Stimulated activated CD8-positive, alpha-beta memory T cell treated with anti-CD3 and anti-CD28 coated beads, Interleukin-7, amount 100 ng/mL, for 24 hours (primary cell): ENCODE measurements around the gene PLPPR1.

Source experiments
- DNase-seq: peaks from one replicate; pipeline ENCODE4 v3.0.0-alpha.2; 2020; ENCODE audit warnings: low read depth

PLPPR1 gene

DNA sequence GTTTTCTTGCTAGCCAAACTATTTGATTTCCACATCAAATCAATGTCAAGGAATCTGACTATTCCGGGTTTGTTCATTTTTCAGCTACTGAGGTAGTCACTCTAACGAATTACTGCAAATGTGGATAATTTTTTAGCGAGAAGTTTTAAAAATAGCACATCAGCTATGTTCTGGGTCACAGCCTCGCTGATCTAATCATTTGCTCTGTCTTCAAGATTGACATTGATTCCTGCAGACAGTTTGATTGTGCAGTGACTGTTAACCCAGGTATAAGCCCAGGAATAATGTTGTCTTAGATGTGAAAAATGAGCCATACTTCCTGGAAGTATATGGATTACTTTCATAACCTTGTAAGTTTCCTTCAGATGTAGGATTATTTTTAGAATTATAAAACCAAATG lies 181.1 kb downstream of the PLPPR1 start:
- DNase-seq: no peak

DNA sequence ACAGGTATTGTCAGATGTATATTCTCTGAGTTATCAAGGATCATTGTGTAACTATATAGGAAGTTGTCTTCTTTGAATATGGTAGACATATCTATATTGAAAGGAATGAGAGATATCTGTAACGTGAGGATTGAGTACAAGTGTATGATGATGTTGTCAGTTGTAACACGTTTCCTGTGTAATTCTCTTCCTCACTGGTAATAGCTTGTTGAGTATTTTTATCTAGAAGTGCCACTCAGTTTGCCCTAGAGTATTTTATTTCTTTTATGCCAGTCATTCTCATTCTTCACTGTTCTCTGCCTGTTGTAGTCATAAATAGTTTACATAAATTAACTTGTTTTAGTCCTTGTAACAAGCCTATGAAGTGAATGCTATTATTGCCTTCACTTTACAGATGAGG lies 184.1 kb downstream of the PLPPR1 start:
- no peak for DNase-seq

DNA sequence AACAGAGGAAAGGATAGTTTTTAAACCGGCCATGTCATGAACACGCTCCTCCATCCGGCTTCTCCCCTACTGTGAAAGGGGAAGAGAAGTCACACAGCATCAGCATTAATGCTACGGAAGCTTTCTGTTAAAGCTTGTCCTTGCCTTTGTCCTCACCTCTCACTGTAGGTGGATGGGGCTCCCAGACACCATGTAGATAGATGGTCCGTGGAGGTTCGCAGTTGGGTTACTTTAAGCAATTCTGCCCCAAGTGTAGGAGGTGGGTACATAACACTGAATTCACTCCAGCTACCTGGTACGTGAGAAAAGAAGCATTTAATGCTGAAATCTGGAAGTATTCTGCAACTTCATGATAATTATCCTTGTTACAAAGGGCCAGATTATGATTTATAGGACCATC lies 190.5 kb downstream of the PLPPR1 start:
- DNase-seq: no peak

DNA sequence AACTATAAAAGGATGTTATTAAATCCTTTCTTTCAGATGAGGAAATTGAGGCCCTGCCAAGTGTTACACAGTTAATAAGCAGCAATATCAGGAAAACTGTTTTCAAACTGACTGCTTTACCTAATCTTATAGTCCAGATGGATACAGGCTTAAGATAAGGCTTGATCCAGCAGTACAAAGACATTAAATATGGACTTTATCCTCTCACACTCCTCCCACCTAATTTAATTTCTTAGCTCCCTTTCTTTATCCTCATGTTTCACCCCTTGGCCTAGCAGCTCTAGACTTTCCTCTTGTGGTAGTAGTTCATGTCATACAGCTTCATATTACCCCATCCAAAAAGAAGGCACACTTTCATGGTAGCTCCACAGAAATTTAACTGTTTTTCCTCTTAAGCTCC lies 191.8 kb downstream of the PLPPR1 start:
- DNase-seq: no peak

DNA sequence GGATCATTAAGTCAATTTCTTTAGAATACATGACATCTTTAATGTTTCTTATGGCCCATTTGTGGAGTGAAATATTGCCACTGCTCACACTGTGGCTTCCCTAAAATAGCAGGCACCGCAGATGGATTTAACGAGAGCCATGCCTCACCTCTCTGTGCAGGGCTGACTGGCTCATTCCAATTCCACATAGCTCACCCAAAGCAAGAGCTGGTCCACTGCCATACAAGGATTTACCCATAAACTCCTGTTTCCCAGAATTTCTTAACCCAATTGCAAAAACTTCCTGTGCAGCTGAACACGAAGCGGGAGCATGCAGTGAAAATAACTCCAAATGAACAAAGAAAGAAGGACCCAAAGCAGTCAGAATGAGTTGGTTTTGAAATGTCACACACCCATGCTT lies 196.7 kb downstream of the PLPPR1 start:
- no peak for DNase-seq

DNA sequence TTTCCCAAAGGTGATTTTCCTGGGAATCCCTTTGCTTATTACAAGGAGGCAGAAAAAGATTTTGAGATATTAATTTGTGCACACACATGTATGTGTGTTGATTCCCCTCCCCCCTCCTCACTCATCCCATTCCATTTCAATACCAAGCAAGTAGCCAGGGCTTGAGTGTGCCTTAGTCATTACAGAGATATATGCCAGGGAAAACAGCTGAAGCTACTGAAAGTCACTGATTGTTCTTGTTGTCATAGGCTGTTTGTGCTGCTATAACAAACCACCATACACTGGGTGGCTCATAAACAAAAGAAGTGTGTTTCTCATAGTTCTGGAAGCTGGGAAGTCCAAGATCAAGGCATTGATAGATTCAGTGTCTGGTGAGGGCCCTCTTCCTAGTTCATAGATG lies 197.6 kb downstream of the PLPPR1 start:
- DNase-seq: no peak

DNA sequence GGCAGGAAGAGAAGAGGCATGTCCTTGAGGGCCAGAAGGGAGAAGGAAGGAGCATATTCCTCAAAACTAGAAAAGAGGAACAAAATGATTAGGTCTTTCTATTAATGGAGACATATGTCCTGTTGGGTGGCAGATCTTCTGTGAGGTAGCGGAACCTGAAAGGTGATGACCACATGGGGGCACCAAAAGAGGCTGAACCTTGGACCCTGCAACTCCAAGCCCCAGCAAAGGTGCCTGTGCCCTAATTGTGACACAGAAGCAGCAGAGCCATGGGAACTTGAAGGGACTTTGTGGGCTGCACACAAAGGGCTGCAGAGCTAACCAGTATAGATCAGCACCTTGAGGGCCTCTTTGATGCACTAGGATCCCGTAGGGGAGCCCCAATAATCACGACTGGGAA lies 198.3 kb downstream of the PLPPR1 start:
- no peak for DNase-seq

DNA sequence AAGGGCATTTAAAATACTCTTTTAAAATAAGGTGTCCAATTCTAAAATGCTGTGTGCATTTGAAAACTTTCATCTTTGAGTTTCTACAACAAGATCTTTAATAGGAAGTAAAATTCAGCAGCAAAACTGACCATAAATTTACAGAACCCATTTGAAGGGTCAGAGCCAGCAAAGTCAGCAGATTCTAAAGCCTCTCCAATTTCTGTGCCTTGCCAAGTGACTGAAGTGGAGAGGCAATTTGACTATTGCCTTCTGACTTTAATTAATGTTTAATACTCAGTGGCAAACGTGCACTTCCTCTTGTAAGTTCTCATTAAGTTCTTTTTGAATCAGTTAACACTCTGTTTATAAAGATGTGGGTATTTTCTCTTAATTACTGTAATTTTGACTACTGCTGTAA lies 201.1 kb downstream of the PLPPR1 start:
- no peak for DNase-seq

DNA sequence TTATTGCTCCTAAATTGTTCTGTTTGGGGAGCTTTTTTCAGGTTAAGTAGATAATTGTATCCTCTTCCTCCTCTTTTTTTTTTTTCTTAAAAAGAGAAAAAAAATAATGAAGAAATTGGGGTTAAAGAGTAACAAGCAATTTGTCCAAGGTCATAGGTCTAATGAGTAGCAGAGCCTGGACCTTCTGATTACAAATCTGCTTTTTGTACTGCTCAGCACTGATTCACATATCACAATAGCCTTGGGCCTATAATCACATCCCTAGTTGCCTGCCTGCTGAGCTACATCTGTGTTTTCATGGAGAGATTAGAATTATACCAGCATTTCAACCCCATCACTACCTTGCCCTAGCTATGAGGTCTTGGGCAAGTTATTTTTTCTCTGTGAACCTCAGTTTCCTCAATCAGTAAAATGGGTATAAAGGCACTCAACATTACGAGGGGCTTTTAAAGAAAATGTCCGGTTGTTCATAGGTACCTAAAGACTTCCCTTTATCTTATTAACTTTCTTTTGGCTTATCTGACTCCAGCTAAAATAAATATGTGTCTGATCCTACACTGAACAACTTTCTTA lies 204.0 kb downstream of the PLPPR1 start:
- DNase-seq: no peak

DNA sequence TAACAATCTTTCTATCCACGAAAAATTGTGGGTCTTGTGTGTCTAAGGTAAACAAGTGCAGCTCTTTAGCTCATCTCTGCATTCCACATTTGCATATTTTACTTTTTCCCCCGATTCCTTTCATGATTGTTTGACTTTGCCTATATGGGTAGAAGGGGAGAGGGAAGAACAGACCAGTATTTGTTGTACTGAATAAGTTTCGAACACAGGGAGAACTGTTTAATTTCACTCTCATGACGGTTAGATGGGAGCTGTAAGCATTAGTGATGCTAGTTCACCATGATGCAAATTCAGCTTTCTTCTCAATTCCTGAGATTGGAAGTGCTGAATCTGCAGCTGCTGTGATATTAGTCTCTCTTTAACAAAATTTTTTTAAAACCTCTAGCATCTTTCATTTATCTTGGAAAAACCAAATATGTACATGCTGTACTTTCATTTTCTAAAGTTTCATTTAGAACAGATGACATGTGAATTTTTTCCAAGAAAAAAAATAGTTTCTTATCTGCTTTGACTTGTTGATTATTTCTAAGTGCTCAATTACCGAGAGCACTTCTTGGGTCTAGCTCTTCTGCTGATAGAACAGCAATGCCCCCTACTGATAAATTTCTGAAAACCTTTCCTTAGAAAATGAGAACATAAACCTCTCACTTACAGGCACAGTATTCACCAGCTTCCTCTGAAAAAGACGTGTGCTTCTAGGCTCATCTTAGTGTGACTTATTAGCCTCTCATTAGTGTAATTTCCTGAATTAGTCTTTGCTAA lies 206.8 kb downstream of the PLPPR1 start:
- no peak for DNase-seq

DNA sequence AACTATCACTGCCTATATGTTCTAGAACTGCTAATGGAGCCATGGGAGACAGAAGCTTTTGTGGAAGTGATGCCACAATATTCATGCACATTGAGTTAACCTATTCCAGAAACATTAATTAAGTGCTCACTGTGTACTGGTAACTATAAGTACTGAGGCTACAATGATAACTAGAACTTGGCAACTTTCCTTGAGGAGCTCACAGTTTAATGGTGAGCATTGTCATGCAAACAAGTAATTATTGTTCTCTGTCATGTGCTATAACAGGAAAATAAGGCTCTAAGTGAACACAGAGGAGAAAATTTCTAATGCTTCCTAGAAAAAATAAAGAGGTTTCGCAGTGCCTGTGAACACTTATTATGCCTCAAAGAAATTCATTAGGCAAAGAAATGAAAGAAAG lies 214.1 kb downstream of the PLPPR1 start:
- DNase-seq: no peak

DNA sequence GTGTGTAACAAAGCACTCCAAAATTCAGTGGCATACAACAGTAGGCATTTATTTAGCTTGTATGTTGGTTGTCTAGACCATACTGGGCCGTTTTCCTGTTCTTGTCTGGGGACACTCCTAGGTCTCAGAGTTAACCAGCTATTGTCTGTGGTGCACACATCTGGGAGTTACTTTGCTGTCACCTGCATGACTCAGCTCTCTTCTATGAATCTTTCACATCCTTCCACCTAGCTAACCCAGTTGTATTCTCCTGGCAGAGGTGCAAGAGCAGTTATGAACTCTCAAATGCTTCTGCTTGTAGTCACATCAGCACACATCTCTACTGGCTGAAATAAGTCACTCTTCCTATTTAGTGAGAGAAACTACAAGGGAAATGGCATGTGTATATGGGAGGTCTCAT lies 218.2 kb downstream of the PLPPR1 start:
- DNase-seq: no peak

DNA sequence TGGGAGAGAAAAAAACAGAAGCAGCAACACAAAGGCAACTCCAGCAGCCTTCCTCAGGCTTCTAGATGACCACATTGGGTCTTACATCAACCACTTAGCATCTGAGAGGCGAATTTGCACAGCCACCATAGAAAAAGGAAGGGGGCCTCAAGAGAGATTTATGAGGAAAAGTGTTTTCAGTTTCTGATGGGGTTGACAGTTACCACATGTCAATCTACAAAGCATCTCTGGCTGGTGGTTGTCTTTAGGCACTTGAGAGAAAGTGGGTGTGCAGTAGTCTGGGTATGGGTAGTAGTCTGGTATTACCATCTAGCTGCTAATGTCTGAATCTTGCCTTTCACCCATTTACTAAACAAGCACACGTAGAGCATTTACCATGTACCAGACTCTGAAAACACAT lies 218.8 kb downstream of the PLPPR1 start:
- DNase-seq: no peak

DNA sequence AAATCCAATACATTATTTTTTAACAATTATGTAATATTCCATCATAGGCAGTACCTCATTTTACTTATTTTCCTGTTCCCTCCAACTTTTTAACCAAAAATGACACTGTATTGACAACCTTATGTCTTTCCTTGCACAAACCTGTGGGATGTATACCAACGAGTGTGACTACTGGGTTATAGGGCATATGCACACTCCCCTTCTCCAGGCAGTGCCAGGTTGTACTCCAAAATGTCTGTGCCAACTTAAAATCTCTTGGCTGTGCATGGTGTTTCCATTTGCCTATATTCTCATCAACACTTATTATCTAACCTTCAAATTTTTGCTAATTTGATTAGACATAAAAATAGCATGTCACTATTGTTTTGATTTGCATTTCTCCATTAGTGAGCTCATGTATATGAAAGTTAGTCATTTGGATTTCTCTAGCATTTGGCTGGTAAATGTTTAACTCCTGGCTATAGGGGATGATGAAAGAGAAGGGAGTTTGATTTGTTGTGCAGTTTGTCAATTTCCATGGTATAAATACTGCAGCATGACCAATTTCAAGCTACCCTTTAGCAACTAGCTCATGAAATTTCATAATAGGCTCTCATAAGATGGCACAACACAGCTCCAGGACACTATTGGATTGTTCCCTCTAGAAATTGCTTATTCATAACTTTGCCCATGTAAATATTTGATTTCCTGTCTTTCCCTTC lies 226.4 kb downstream of the PLPPR1 start:
- DNase-seq: no peak

DNA sequence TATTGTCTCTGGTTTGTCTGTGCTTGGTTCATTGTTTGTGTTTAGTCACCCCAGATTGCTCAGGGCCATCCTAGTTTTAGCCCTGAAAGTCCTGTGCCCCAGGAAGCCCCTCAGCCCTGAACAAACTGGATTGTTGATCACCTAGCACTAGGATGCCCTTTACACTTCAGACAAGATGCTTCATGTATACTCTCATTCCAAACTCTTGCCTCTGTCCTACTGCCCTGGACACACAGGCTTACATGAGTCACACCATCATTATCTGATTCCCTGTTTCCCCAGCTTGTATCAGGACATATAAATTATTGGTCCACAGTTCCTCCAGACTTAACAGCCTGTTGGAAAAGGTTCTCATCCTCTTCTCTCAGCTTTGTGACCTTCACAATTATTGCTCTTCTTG lies 236.2 kb downstream of the PLPPR1 start:
- DNase-seq: no peak

DNA sequence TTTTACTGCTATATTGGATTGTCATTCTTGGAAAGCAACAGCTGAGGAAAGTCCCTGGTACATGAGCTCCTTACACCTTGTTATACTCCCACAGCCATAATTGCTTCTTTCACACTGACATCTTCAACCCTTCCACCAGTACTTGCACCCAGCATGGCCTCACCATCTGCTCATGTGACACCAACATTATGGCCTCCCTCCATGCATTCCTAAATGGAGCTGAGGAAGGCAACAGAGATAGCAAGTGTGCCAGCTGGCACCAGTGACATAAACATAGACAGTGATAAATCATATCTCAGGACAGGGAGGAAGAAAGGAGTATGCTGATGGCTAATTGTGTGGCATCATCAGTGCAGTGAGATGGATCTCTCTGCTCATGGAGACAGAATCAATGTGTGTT lies 236.7 kb downstream of the PLPPR1 start:
- DNase-seq: no peak

DNA sequence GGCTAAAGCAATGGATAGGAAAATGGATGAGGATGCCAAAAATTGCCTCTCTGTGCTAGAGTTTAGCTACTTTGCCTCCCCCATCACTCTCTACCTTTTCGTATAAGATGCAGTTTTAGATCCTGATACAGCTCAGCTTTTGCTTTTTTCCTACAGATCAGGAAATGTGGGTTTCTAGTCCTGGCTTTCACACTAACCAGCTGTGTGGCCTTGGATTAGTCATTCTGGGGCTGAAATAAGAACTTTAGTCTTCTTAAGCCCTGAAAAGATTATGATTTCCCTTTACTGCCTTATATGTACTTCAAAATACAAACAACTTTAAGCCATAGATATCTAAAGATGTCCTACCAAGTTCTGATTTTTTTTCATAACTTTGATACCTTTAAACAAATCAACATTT lies 239.9 kb downstream of the PLPPR1 start:
- DNase-seq: no peak

DNA sequence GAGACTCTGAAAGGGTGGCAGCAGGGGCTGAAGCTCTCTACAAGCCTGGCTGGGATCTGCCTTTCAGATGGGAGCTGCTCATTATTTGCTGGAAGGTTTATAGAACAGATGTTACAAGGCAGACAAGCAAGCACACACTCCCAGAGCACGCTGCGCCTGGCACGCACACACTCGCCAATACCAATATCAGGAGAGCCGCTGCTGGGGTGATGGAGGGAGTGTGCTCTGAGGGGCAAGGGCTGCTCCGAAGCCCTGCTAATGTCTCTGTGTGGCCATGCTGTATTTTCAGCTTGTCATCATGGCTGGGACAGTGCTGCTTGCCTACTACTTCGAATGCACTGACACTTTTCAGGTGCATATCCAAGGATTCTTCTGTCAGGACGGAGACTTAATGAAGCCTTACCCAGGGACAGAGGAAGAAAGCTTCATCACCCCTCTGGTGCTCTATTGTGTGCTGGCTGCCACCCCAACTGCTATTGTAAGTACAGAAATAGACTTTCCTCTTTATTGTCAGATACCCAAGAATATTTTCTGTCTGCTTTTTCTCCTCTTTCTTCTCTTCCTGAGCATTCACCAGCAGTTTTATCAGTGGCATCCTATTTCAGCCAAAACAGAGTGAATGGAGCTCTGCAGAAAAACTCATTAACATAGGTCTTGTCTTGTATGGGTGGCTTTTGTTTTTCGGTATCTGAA lies 241.2 kb downstream of the PLPPR1 start:
- no peak for DNase-seq

DNA sequence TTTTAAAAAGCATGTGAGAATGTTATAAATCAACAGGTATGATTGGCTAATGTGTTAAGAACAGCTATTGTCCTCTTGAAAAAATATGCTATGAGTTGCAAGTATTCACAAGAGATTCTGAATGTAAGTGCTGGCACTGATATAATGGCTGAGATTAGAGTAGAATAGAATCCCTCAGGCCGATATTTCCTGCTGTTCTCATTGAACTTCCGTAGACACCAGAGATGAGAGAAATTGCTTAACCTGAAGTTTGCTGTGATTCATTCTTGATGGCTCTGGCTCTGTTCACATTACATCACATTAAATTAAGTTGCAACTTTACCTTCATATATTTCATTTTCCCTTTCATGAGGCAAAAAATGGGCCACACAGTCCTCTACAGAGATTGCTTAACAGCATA lies 241.8 kb downstream of the PLPPR1 start:
- DNase-seq: no peak

DNA sequence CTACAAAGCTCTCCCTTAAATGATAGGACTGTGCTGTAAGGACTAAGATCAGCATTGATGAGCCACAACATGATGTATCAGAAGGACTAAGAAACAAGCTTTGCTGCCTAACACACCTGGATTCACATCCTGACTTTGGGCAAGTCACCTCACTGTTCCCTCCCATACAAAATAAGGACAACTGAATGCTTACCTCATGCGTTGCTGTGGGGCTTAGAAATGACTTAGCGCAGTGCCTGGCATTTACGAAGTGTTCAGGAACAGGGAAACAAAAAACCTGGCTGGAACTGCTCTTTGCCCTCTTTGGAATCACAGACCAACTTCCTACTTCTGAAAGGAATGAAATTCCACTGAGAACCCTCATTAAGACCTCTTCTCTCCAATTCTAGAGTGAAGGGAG lies 242.6 kb downstream of the PLPPR1 start:
- no peak for DNase-seq

DNA sequence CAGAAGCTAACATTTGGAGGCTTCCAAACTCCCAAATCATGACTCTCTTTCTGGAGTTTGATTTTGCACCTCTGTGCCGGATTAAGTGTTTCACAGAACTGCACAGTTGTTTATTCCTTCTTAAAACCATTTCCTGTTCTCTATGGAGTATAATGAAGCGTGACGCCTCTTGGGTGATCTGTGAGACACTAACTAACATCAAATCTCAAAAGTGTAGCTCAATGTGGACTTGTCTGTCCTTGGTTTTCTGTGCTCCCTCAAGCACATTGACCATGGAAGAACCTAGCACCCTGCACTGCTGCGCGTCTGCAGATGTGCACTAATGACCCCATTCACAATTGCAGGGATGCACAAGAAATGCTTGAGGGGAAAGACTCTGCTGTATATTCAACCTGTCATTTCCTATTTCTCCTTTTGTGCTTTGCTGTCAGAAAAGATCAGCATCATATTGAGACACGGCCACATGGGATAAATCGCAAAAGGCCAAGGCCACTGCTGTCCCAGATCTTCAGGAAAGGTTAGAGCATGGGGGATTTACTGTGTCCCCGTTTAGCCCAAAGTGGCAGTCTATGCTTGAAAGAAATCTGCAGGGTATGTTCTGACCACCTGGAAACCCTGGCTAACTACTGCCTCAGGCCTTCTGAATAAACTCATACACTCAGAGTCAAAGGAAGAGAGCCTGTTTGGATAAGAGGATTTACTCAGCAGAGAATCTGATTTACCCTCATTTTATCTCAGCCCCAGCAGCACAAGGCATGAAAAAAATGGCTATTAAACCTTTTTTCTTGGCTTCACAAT lies 246.6 kb downstream of the PLPPR1 start:
- no peak for DNase-seq

DNA sequence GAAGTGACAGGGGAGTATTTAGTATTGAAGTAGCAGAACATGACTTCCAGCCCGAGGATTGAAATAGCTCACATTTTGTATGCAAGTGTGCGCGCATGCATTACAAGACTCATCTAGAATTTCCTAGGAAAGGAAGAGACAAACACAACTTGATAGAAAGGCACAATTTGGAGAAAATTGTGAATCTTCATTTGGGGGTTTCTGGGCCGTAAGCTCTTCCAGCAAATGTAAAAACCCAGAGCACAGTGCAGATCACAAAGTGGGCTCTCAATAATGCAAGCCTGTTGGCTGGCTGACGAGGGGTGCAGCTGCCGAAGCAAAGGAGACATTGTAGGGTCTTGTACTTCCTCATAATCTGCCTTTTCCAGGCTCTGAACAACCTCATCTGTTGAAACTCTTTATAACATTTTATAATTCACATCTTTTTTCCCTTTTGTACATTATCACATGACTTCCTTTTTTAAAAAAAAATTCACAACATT lies 247.3 kb downstream of the PLPPR1 start:
- no peak for DNase-seq
